AG04450 (cell line): ENCODE results near the gene AMIGO1. TPM values are rescaled to one million over a fixed set of nuclear protein-coding genes. Genes with fewer than 3 reads are reported as not detected.

Source experiments
- CTCF ChIA-PET: fragments of 300-600, 350-600 bp; formaldehyde crosslinking; extraction: SDS; loops from one replicate; lab custom pipeline; 2022; ENCODE audit warnings: antibody characterized with exemption, inconsistent platforms; lab: Charles Lee
- POLR2A ChIA-PET: fragments of 350-600 bp; formaldehyde crosslinking; extraction: SDS; loops from one replicate; lab custom pipeline; 2021; ENCODE audit warnings: antibody characterized with exemption, inconsistent platforms; lab: Yijun Ruan, JAX
- DNase-seq: peaks from one replicate; pipeline ENCODE4 v3.0.0-alpha.2; 2011; ENCODE audit warnings: low read depth, low spot score
- H3K27ac ChIP-seq: one replicate; pipeline ENCODE4 v1.5.1; 2012; ENCODE audit warnings: low read depth, low read length, control low read depth
- H3K27me3 ChIP-seq: one replicate; pipeline ENCODE4 v1.6.0; 2012; ENCODE audit warnings: low read length; ENCODE audit not compliant: control insufficient read depth, insufficient read depth
- H3K4me3 ChIP-seq: 2 replicates; pipeline ENCODE4 v1.5.1; 2011; ENCODE audit warnings: mild to moderate bottlenecking, low read depth, low read length, control low read depth
- H3K9me3 ChIP-seq: 2 replicates; pipeline ENCODE4 v1.5.1; 2012; ENCODE audit warnings: low read length; ENCODE audit not compliant: control insufficient read depth, insufficient read depth
- polyA plus RNA-seq: library from polyadenylated mRNA; depleted of rRNA; stranded (reverse); fragments of >200 nt; gene quantifications from 2 replicates; pipeline ENCODE4 v1.2.3, GENCODE V29; 2011; rRNA removed
- TF ChIP-seq, protein P1 (sequence below): IDR thresholded peaks from 2 replicates; pipeline ENCODE4 v1.5.1; 2011; ENCODE audit warnings: low read depth, low read length, control low read depth, inconsistent platforms

AMIGO1 gene
- polyA plus RNA-seq, 1 experiment = 1.5 TPM

- CTCF ChIA-PET = no interaction called here
- H3K9me3 ChIP-seq = no peaks in the 10 kb centered on the region; the same call in 1 of the 2 replicates
- no peak within 1 kb of the TSS for H3K27ac ChIP-seq
- POLR2A ChIA-PET = no interaction called here
- TF ChIP-seq, protein P1, sequence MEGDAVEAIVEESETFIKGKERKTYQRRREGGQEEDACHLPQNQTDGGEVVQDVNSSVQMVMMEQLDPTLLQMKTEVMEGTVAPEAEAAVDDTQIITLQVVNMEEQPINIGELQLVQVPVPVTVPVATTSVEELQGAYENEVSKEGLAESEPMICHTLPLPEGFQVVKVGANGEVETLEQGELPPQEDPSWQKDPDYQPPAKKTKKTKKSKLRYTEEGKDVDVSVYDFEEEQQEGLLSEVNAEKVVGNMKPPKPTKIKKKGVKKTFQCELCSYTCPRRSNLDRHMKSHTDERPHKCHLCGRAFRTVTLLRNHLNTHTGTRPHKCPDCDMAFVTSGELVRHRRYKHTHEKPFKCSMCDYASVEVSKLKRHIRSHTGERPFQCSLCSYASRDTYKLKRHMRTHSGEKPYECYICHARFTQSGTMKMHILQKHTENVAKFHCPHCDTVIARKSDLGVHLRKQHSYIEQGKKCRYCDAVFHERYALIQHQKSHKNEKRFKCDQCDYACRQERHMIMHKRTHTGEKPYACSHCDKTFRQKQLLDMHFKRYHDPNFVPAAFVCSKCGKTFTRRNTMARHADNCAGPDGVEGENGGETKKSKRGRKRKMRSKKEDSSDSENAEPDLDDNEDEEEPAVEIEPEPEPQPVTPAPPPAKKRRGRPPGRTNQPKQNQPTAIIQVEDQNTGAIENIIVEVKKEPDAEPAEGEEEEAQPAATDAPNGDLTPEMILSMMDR = no peak
- peak within 1 kb of the TSS; percentile 55 for H3K4me3 ChIP-seq
- H3K27me3 ChIP-seq = peaks cover 68% of the 10 kb centered on the region
- no peak for DNase-seq
These were observed 42.9 kb downstream of the AMIGO1 start, which contains the start of gene SYPL2 for GRCh38 chr1:109466452-109467300. TSS of gene SYPL2 (plus strand) at chr1:109466546. CDS start at chr1:109466844, 298 bp downstream.

GRCh38 chr1:109466125-109466451 lies 43.4 kb downstream of the AMIGO1 start:
- Histone ChIP-seq H3K9me3 (no peaks in the 10 kb centered on the region; the same call in 1 of the 2 replicates), H3K4me3 (peak overlapping the region; percentile 55), H3K27ac (no peak overlapping the region), H3K27me3 (peaks cover 71% of the 10 kb centered on the region)
- DNase-seq = no peak
- ChIA-PET CTCF (no interaction called here), POLR2A (interaction anchor here (0.6 kb wide), 1 partner anchor 54 kb away, joined by 7 read pairs; no protein-coding TSS in a partner anchor)
- TF ChIP-seq, protein P1 = no peak

- ChIA-PET POLR2A (interaction anchor here (0.6 kb wide), 1 partner anchor 14 kb away, joined by 3 read pairs; no protein-coding TSS in a partner anchor), CTCF (no interaction called here)
- TF ChIP-seq, protein P1 = no peak
- no peak for DNase-seq
- Histone ChIP-seq H3K4me3 (no peak overlapping the region), H3K9me3 (peaks cover 4% of the 10 kb centered on the region), H3K27me3 (peaks cover 21% of the 10 kb centered on the region), H3K27ac (no peak overlapping the region)
These were observed 51.7 kb downstream of the AMIGO1 start for GRCh38 chr1:109457819-109458218.

DNA sequence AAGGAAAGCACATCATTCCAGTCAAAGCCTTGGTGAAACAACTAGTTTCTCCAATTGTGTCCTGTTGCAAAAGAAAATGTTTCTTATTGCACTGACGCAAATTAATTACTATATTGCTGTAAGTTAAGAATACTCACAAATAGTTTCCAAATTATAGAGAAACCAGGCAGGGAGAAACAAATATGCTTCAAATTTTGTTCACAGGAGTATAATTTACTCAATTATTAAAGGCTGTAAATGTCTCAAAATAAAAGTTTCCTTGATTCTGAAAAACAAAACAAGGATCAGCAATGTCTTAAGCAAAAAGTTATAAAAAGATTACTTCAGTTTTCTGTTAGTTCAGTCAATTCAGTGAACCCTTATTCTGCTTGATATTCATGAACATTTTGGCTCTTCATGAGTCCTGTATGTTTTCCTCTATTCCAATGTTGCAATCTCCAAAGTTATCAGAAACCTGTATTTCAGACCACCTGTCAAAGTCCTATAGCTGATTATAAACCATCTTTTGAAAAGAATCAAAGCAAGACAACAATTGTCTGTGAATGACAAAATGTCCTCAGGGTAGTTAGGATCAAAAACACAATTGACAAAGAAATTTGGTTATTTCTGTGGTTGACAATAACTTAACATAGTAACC lies 54.9 kb downstream of the AMIGO1 start:
- H3K9me3 ChIP-seq = peaks cover 4% of the 10 kb centered on the region; the same call in 1 of the 2 replicates
- ChIA-PET CTCF (no interaction called here), POLR2A (no interaction called here)
- H3K27me3 ChIP-seq = peaks cover 12% of the 10 kb centered on the region
- DNase-seq = no peak
- no peak overlapping the region for H3K4me3 ChIP-seq
- H3K27ac ChIP-seq = no peak overlapping the region
- TF ChIP-seq, protein P1 = no peak

Other genes starting within 250 kb of the AMIGO1 start
- gene PSRC1, start 226.6 kb downstream of the AMIGO1 start, polyA plus RNA-seq = 17.3 and 18.5 TPM in 2 replicates
- gene MYBPHL, start 202.7 kb downstream of the AMIGO1 start, polyA plus RNA-seq = not detected in 2 replicates
- gene SORT1, start 111.8 kb downstream of the AMIGO1 start, polyA plus RNA-seq = 37.2 and 42.8 TPM in 2 replicates
- 127 and 151 TPM in 2 replicates for gene PSMA5, start 83.3 kb downstream of the AMIGO1 start, polyA plus RNA-seq
- gene SYPL2, start 43.2 kb downstream of the AMIGO1 start, polyA plus RNA-seq = 0.26 and 0.40 TPM in 2 replicates
- gene ATXN7L2, start 25.8 kb downstream of the AMIGO1 start, polyA plus RNA-seq = 1.5 TPM in 2 replicates
- 5.0 and 5.4 TPM in 2 replicates for gene CYB561D1, start 15.6 kb downstream of the AMIGO1 start, polyA plus RNA-seq
- gene GPR61, start 30.1 kb upstream of the AMIGO1 start, polyA plus RNA-seq = not detected in 2 replicates
- 10.2 and 14.8 TPM in 2 replicates for gene GNAI3, start 38.9 kb upstream of the AMIGO1 start, polyA plus RNA-seq
- gene GNAT2, start 109.9 kb upstream of the AMIGO1 start, polyA plus RNA-seq = 0.06 TPM in 1 of 2 replicates, not detected in the other
- 35.4 and 54.2 TPM in 2 replicates for gene AMPD2, start 110.1 kb upstream of the AMIGO1 start, polyA plus RNA-seq
- 62.6 and 64.1 TPM in 2 replicates for gene GSTM4, start 146.4 kb upstream of the AMIGO1 start, polyA plus RNA-seq
- gene GSTM2, start 158.3 kb upstream of the AMIGO1 start, polyA plus RNA-seq = 90.2 and 93.8 TPM in 2 replicates
- 1.6 and 1.8 TPM in 2 replicates for gene GSTM1, start 178.1 kb upstream of the AMIGO1 start, polyA plus RNA-seq
- gene GSTM5, start 202.5 kb upstream of the AMIGO1 start, polyA plus RNA-seq = 11.6 and 12.5 TPM in 2 replicates
- gene GSTM3, start 231.3 kb upstream of the AMIGO1 start, polyA plus RNA-seq = 271 and 299 TPM in 2 replicates